AG04449 (cell line): ENCODE results near the gene DYNC1H1.

Source experiments
- CTCF ChIA-PET: fragments of 350-600 bp; formaldehyde crosslinking; extraction: SDS; loops from one replicate; lab custom pipeline; 2021; ENCODE audit warnings: antibody characterized with exemption; lab: Yijun Ruan, JAX
- POLR2A ChIA-PET: fragments of 400-600, 350-600 bp; formaldehyde crosslinking; extraction: SDS; loops from one replicate; lab custom pipeline; 2020; ENCODE audit warnings: antibody characterized with exemption, inconsistent platforms; lab: Yijun Ruan, JAX
- DNase-seq: peaks from one replicate; pipeline ENCODE4 v3.0.0-alpha.2; 2010; ENCODE audit warnings: low read depth, low spot score
- H3K4me3 ChIP-seq: 2 replicates; pipeline ENCODE4 v1.5.1; 2011; ENCODE audit warnings: low read depth, mild to moderate bottlenecking, control low read depth, low read length
- CTCF ChIP-seq: IDR thresholded peaks from one replicate; pipeline ENCODE4 v1.5.1; 2011; ENCODE audit warnings: mild to moderate bottlenecking, moderate library complexity, low read length, control low read depth, inconsistent platforms; ENCODE audit not compliant: insufficient read depth; ENCODE audit errors: missing control alignments

The DYNC1H1 gene

GRCh38 chr14:101947904-101948665 lies 16.3 kb upstream of the DYNC1H1 start:
- CTCF ChIA-PET: interaction anchor here (1.3 to 9.9 kb wide), 8 partner anchors 10 to 241 kb away, joined by 3 to 71 read pairs (median 6); no protein-coding TSS in a partner anchor
- peak overlapping the region; percentile 98 for H3K4me3 ChIP-seq
- POLR2A ChIA-PET: interaction anchor here (0.6 to 1.4 kb wide), 4 partner anchors 10 to 169 kb away, joined by 3 to 5 read pairs (median 4); no protein-coding TSS in a partner anchor
- peak; percentile 98 for DNase-seq
- TF ChIP-seq CTCF: no peak

DNA sequence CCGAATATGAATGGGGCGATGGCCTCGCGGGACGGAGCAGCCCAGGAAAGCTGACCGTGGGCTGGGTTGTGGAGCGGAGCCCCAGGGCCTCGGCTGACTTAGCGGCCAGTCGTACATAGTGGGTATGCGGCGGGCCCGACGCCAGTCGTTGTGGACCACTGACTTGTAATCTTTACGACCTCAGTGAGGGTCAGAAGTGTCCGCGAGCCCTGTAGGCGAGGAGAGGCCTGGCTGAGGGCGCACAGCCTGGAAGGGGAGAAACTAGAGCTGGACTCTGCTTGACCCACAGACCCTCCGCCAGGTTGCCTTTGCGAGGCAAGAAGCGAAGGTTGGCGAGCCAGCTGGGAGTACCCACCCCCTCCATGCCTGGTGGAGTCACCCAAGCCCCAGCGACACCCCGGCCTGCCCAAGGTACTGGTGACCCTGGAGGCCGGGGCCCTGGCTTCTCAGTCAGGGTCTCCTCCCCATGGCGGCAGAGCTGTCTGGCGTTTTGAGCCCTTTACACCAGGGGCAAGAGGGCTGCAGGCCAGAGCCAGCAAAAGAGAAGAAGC lies 15.6 kb upstream of the DYNC1H1 start:
- CTCF ChIA-PET: interaction anchor here (0.6 to 9.9 kb wide), 9 partner anchors 9 to 242 kb away, joined by 3 to 71 read pairs (median 6); no protein-coding TSS in a partner anchor
- H3K4me3 ChIP-seq: peak overlapping the region; percentile 98
- POLR2A ChIA-PET: interaction anchor here (0.6 to 1.4 kb wide), 4 partner anchors 9 to 170 kb away, joined by 3 to 5 read pairs (median 4); no protein-coding TSS in a partner anchor

GRCh38 chr14:101950100-101950499 lies 14.3 kb upstream of the DYNC1H1 start:
- no peak overlapping the region for H3K4me3 ChIP-seq
- TF ChIP-seq CTCF: no peak
- no peak for DNase-seq
- CTCF ChIA-PET: interaction anchor here (8.2 to 9.9 kb wide), 2 partner anchors 11 to 179 kb away, joined by 60 to 71 read pairs; no protein-coding TSS in a partner anchor
- POLR2A ChIA-PET: no interaction called here

More for the DNA sequence above, 15.6 kb upstream of the DYNC1H1 start:
- DNase-seq: no peak
- TF ChIP-seq CTCF: no peak

- no peak overlapping the region for H3K4me3 ChIP-seq
- DNase-seq: no peak
- TF ChIP-seq CTCF: no peak
- ChIA-PET POLR2A (no interaction called here), CTCF (interaction anchor here (8.2 to 9.9 kb wide), 2 partner anchors 11 to 180 kb away, joined by 60 to 71 read pairs; no protein-coding TSS in a partner anchor)
These were observed 13.7 kb upstream of the DYNC1H1 start for GRCh38 chr14:101950516-101951215.

GRCh38 chr14:101953151-101953550 lies 11.2 kb upstream of the DYNC1H1 start:
- ChIA-PET POLR2A (interaction anchor here (0.7 kb wide), 1 partner anchor 130 kb away, joined by 4 read pairs; no protein-coding TSS in a partner anchor), CTCF (interaction anchor here (0.9 to 9.9 kb wide), 5 partner anchors 8 to 246 kb away, joined by 3 to 71 read pairs (median 11); no protein-coding TSS in a partner anchor)
- no peak overlapping the region for H3K4me3 ChIP-seq

More at GRCh38 chr14:101953151-101953550, 11.2 kb upstream of the DYNC1H1 start:
- DNase-seq: no peak
- no peak for TF ChIP-seq CTCF
